Loucy (cell line): ENCODE measurements around the gene FAM181B.

Experiments
- H2AFZ ChIP-seq: fragments of 200-600 bp; sonication (generic); 2 replicates; pipeline ENCODE4 v1.6.0; 2016; ENCODE audit warnings: antibody characterized with exemption, mild to moderate bottlenecking, low read length, moderate library complexity
- H3F3A ChIP-seq: fragments of 200-600 bp; 2 replicates; pipeline ENCODE4 v1.6.0; 2016; ENCODE audit warnings: antibody characterized with exemption, low read depth, mild to moderate bottlenecking
- H3K27me3 ChIP-seq: fragments of 200-600 bp; sonication (generic); 2 replicates; pipeline ENCODE4 v1.6.1; 2014; ENCODE audit warnings: low read length, mild to moderate bottlenecking; ENCODE audit not compliant: insufficient read depth, poor library complexity, severe bottlenecking
- H3K36me3 ChIP-seq: fragments of 200-600 bp; sonication (generic); 2 replicates; pipeline ENCODE4 v1.6.1; 2016; ENCODE audit warnings: low read length; ENCODE audit not compliant: insufficient read depth
- H3K4me1 ChIP-seq: fragments of 200-600 bp; sonication (generic); 2 replicates; pipeline ENCODE4 v1.5.1; 2014; ENCODE audit warnings: low read length, mild to moderate bottlenecking; ENCODE audit not compliant: insufficient read depth, poor library complexity, severe bottlenecking
- H3K4me2 ChIP-seq: fragments of 200-600 bp; sonication (generic); 2 replicates; pipeline ENCODE4 v1.6.0; 2014; ENCODE audit warnings: antibody characterized with exemption, low read length, low read depth, mild to moderate bottlenecking; ENCODE audit not compliant: poor library complexity, severe bottlenecking
- H3K4me3 ChIP-seq: fragments of 200-600 bp; sonication (generic); 2 replicates; pipeline ENCODE4 v1.5.1; 2014; ENCODE audit warnings: low read length, mild to moderate bottlenecking, mixed read lengths; ENCODE audit not compliant: poor library complexity, severe bottlenecking
- H3K79me2 ChIP-seq: fragments of 200-600 bp; sonication (generic); 2 replicates; pipeline ENCODE4 v1.6.1; 2014; ENCODE audit warnings: low read length; ENCODE audit not compliant: insufficient read depth
- H3K9ac ChIP-seq: fragments of 200-600 bp; sonication (generic); 2 replicates; pipeline ENCODE4 v1.6.0; 2014; ENCODE audit warnings: mild to moderate bottlenecking, low read depth, low read length, moderate library complexity; ENCODE audit not compliant: poor library complexity, severe bottlenecking
- H3K9me2 ChIP-seq: fragments of 200-600 bp; sonication (generic); replicated peaks from 2 replicates; pipeline ENCODE4 v1.6.1; 2016; ENCODE audit warnings: low read depth, low read length, mixed read lengths
- H3K9me3 ChIP-seq: fragments of 200-600 bp; sonication (generic); 2 replicates; pipeline ENCODE4 v1.6.1; 2014; ENCODE audit warnings: mild to moderate bottlenecking, antibody characterized with exemption, low read length, low read depth; ENCODE audit not compliant: insufficient read depth
- H4K20me1 ChIP-seq: fragments of 200-600 bp; sonication (generic); 2 replicates; pipeline ENCODE4 v1.6.0; 2014; ENCODE audit warnings: antibody characterized with exemption, low read length, mild to moderate bottlenecking; ENCODE audit not compliant: insufficient read depth, poor library complexity, severe bottlenecking
- CTCF ChIP-seq: fragments of 200-600 bp; sonication (generic); conservative IDR thresholded peaks from 2 replicates; pipeline ENCODE4 v1.5.1; 2014; ENCODE audit warnings: mild to moderate bottlenecking, antibody characterized with exemption, low read length
- EZH2phosphoT487 ChIP-seq: fragments of 200-600 bp; IDR thresholded peaks from 2 replicates; pipeline ENCODE4 v1.6.1; 2018; ENCODE audit warnings: antibody characterized with exemption, mild to moderate bottlenecking, moderate library complexity, borderline replicate concordance

FAM181B gene

GRCh38 chr11:82682003-82682751, 51.5 kb downstream of the FAM181B start:
- Histone ChIP-seq H4K20me1 (no peaks in the 10 kb centered on the region), H3K27me3 (peaks cover 15% of the 10 kb centered on the region), H3K4me2 (peak overlapping the region; percentile 22), H3K4me3 (no peak overlapping the region), H2AFZ (peak overlapping the region; percentile 41; the same call in 1 of the 2 replicates), H3K9ac (no peak overlapping the region), H3K36me3 (no peaks in the 10 kb centered on the region), H3K4me1 (peaks cover 12% of the 10 kb centered on the region), H3K9me2 (no peaks in the 10 kb centered on the region), H3F3A (no peaks in the 10 kb centered on the region), H3K9me3 (no peaks in the 10 kb centered on the region), H3K79me2 (no peaks in the 10 kb centered on the region)
- no peak for TF ChIP-seq EZH2phosphoT487
- peak; percentile 81 for TF ChIP-seq CTCF

- Histone ChIP-seq H3K79me2 (no peaks in the 10 kb centered on the region), H3K9me3 (no peaks in the 10 kb centered on the region), H3K9me2 (no peaks in the 10 kb centered on the region), H3K36me3 (no peaks in the 10 kb centered on the region), H3K4me1 (peaks cover 12% of the 10 kb centered on the region), H3K4me2 (peak overlapping the region; percentile 27), H3K9ac (no peak overlapping the region), H2AFZ (no peak overlapping the region; the same call in 1 of the 2 replicates), H3K4me3 (no peak overlapping the region), H3F3A (no peaks in the 10 kb centered on the region), H4K20me1 (no peaks in the 10 kb centered on the region), H3K27me3 (peaks cover 15% of the 10 kb centered on the region)
- TF ChIP-seq EZH2phosphoT487: no peak
- TF ChIP-seq CTCF: no peak
These were observed 53.4 kb downstream of the FAM181B start for GRCh38 chr11:82680252-82680651.
